NCI-H1105 treated with DMSO at 0.1 percent for 48 hours (cell line): Measurements from ENCODE around the gene NOTCH2.
"Not testable (repeated sequence)": the region's sequence is repeated elsewhere in the genome, so short reads cannot be mapped to it uniquely, and the experiment has no call there.

Experiments
- DNase-seq: peaks from one replicate; lab custom pipeline; 2025; lab: John Stamatoyannopoulos, UW

NOTCH2 gene

DNA sequence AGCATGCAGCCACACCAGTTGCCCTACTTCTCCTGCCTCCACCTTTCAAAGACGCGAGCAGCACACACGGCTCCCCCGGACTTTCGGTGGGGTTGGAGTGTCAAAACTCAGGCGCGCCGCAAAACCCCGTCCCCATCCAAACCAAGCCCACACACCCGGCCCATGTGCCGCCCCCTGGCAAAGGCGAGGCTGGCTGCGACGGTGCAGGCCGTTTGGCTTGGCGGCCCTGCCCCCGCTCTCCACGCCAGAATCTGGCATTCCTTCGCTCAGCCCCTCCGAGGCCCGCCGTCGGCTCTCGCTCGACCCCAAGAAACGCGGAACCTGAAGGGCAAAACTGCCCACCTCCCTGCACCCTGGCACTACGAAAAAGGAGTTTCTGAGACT, 787 bp downstream of the NOTCH2 start:
- not testable (repeated sequence) for DNase-seq

DNA sequence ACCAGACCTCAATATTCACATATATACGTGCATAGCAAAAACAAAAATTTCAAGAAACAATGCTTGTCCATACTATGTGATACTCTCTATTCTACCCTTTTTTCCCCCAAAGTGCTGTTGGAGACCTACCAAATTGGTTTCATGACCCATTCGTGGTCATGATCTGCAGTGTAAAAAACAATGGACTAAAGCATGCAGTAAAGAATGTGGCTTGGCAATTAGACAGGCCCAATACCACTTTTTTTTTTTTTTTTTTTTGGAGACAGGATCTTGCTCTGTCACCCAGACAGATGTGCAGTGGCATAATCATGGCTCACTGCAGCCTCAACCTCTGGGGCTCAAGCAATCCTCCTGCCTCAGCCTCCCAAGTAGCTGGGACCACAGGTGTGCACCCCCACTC, 21.3 kb downstream of the NOTCH2 start:
- DNase-seq = not testable (repeated sequence)

DNA sequence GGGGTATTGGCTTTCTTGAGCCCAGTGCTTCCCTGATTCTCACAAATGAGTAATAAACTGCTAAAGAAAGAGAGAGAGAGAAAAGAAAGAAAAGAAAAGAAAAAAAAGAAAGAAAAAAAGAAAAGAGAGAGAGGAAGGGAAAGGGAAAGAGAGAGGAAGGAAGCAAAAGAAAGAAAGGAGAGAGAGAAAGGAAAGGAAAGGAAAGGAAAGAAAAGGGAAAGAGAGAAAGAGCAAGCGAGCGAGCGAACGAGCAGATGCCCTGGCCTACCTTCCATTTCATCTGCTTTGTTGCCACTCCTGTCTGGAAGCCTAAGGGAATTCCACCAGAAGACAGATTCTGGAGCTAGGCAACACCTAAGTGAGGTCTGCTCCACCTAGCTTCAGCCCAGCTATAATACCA, 27.7 kb downstream of the NOTCH2 start:
- DNase-seq = not testable (repeated sequence)

DNA sequence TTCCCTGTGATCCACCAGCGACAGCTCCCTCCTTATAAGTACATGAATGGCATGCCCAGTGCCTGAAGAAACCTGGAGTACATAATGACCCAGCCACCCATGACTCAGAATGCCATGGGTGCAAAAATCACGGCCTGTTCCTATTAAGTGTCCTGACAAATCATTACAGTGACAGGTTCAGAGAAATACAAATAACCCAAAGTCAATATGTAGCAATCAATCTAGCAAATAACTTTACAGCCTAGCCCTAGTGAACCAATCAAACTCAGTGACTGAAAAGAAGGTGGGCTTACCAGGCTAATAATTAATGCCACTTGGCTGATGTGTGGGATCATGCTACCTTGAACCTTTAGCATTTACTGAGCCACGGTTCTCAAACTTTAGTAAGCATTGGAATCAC, 37.2 kb downstream of the NOTCH2 start:
- DNase-seq = not testable (repeated sequence)

DNA sequence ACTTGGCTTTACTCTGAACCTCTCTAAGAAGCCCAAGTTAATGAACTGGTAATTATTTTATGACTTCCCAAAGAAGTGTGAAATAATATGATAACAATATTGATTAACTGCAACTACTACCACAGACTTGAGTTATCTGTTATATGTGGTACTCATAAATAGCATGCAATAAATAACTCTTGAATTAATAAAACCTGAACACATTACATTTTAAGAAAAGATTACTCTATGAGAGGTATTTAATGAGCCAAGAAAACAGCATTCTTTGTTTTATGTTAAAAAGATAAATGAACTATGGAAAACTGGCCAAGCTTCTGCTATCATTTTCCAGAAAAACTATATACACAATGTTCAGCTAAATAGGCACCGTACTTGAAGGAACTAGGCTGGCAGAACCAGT, 45.7 kb downstream of the NOTCH2 start:
- DNase-seq = not testable (repeated sequence)

DNA sequence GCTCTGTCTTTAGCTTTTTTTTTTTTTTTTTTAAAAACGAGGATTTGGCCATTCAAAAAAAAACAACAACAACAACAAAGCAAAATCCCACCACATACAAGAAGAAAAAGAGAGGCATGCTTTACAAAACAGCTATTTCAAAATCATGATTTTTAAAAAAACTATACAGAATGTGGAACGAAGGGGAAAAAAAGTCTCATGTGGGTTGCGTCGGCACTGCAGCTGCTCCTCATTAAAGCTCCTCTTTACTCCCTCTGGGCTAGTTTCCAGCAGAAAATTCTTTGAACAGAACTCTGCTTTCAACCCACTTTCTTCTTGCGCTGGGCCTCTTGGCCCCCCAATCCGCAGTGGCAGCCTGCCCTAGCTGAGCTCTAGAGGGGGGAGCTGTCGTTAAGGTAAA, 54.5 kb downstream of the NOTCH2 start:
- DNase-seq = not testable (repeated sequence)

DNA sequence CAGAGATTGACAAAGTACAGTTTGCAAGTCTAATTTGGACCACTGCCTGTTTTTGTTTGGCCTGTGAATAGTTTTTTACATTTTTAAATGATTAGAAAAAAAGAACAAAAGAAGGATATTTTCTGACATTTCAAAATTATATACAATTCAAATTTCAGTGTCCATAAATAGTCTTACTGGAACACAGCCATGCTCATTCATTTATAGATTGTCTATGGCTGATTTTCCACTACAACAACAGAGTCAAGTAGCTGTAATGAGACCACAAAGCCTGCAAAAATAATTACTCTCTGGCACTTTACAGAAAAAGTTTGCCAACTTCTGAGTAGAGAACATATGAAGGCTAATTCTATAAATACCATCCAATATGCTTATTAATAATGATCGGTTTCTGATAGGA, 61.1 kb downstream of the NOTCH2 start:
- DNase-seq = not testable (repeated sequence)

DNA sequence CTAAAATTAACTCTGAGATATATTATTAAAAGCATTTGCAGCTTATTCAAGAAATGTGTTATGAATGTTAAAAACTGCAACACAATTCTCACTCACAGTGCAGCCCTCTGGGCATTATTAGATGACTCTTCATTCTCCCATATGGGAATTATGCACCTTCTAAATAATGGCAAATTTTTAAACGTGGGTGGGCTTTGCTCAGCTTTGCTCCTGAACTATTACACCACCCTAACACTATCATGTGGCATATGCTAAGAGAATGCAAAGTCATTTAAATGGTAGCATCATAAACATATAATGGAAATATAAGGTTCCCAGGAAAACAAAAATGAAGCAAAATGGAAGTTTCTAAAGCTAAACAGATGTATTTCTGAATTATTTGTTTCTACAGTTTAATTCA, 61.6 kb downstream of the NOTCH2 start:
- DNase-seq = not testable (repeated sequence)

DNA sequence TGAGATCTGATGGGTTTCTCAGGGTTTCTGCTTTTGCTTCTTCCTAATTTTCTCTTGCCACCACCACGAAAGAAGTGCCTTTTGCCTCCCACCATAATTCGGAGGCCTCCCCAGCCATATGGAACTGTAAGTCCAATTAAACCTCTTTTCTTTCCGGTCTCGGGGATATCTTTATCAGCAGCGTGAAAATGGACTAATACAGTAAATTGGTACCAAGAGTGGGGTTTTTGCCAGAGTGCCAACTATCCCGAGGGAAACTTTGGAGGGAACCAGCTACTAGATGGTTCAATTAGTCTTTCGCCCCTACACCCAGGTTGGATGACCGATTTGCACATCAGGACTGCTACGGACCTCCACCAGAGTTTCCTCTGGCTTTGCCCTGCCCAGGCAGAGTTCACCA, 68.4 kb downstream of the NOTCH2 start:
- DNase-seq = not testable (repeated sequence)

DNA sequence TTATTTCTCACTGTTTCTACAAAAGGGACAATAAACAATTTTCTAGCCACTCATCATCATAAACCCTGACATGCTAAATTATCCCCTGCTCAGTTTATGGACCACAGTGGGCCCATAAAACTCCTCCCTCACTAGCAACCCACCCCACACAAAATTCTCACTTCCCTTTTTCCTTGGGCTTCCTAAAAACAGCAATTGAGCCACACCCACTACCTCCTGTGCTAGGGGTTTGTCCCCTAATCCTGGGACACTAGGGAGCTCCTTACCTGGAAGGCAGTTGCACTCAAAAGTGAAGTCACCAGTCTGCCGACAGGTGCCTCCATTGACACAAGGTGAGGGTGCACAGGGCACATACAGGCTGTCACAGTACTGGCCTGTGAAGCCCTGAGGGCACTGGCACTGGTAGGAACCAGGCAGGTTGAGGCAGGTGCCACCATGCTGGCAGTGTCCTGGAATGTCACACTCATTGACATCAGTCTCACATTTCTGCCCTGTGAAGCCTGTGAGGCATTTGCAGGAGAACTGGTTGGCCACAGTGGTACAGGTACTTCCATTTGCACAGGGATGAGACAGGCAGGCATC, 72.6 kb downstream of the NOTCH2 start:
- not testable (repeated sequence) for DNase-seq

DNA sequence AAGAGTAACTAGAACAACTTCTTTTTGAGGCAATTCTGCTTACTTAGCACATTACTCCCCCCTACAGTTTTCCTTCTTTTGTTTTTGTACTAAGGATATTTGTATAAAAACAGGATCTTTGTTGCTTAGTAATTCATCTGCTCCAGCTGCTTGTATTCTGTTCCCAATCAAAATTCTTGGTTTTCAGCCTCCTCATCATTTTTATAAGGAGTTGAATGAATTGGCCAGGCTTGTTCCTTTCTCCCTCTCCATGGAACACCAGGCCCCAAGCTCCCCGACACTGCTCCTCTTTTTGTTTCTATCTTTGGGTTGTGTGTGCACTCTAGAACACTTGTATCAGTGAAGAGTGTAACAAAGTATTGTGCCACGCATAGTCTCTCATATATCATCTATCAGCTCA, 73.5 kb downstream of the NOTCH2 start:
- not testable (repeated sequence) for DNase-seq

DNA sequence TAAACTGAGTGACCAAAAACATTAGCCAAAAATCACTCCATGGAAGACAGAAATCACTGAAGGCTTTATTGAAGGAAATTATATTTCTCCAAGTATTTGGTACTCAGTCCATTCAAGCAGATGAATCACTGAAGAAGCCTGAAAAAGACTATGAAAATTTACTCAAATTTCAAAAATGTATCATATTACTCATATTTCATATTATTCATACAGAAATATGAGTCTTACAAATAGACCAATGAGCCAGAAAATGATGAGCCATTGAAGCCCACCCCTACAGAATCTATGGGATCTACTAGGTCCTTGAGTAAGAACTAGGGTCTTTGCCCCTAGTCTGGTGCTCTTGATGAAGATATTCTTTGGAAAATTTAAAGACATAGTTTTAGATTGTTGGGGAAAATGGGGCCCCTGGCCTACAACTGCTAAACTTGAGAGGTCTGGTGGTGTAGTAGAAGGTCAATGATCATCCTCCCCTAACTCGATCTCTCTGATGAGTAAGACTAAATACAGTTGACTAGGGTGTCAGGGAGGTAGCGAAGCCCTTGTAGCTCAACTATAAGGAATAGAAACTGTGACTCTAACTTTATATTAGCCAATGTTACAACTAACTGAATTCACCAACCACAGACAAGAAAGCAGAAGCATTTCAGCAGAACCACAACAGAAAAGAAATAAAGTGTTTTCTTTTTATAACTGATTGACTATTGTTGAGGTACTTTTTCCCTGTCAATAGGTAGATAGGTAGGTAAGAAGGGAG, 81.0 kb downstream of the NOTCH2 start:
- no peak for DNase-seq

DNA sequence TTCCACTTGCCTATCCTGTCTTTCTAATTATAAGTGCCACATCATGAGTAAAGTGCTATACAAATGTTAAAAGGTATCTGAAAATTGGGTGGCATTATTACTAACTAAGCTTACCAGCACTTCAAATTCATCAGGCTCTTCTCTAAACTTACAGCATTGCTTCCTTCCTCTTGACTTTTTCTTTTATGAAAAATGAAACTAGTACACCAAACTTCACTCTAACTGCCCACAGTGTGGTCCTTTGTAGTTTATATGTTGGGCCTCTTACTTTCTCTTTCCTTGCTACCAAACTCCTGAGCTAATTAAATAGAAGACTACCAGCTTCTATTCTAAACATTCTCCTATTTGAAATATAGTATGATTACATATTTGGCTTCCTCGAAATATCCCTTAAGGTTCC, 81.8 kb downstream of the NOTCH2 start:
- no peak for DNase-seq

DNA sequence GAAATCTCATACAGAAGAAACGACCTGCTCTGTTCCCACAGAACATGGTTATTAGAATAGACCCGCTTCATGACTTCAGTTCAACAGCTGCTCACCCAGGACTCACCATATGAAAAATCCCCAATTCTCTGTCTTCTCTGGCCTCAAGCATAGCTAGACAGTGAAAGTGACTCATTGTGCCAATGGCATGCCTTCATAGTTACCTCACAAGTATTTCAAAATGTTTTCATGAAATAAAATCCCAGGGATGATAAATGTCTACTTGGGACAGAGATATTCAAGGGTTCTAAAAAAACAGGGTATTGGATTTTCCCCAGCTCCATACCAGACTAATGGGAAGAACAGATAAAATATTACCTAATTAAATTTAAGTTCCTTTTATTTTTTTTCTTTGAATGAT, 82.3 kb downstream of the NOTCH2 start:
- no peak for DNase-seq

DNA sequence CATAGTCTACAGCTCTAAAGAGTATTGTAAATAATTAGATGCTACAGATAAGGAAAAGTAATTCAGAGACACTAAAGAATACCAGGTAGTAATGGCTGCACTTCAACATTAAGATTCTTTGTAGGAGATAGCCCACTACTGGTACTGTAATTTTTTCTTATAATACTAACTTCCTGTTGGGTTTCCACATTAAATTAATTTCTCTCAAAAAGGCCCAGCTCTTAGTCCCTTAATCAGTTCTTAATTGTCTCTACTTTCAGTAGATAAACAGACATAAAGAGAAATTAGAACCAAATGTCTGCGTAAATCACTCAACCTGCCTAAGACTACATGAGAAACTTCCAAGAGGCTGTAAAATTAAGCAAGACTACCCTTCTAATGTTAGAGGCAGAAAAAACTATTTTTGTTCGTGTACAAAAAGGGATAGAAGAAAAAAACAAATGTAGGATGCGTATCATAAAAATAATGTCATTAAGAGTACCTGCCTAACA, 83.4 kb downstream of the NOTCH2 start:
- DNase-seq = no peak

DNA sequence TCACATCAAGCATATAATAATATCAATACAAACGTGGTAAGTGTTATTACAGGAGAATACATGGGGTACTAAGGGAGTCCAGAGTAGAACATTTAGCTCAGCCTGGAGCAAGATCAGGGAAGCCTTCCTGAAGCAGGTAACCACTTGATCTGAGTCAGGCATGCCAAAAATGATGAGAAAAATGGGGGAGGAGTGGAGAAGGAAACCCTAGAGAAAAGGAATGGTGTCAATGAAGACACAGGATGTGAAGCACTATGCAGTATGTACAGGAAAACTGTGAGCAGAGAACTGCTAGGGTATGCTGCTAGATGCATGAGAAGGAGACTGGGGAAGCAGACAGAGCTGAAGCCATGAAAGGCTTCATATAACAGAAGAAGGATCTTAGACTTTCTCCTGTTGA, 84.7 kb downstream of the NOTCH2 start:
- no peak for DNase-seq

DNA sequence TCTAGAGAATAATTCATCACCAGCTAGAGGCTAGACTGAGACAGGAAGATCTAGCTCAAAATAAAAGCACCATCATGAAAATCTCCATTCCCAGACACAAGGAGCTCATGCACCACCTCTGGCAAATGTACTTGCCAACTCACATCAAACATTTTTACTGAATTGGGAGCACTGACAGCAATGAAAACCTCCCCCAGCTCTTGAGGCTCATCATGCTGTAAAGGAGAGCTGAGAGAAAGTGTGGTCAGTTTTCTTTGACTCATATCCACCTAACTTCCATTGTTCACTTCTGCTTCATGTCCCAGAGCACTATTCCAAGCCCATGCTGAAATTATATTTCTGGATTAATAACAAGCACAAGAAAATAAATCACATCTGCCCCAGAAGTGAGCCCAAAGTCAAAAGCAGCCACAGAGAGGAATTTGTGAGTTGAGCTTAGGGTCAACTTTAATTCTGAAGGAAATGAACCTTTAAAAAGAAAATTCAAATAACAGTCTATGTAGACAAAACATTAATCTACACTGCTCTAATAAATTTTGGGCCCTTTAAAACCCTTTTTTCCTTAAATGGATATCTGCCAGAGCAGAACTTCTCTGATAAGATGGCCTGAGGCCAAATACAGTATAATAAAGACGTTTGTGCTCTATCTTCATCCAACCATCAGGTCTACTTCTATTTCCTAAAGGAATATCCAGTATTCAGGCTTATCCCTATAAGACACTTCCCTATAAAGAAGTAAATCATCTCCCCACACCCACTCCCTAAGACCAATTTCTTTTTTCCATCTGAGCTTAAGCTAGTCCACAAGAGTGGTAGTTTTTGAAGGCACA, 87.3 kb downstream of the NOTCH2 start:
- DNase-seq = no peak

DNA sequence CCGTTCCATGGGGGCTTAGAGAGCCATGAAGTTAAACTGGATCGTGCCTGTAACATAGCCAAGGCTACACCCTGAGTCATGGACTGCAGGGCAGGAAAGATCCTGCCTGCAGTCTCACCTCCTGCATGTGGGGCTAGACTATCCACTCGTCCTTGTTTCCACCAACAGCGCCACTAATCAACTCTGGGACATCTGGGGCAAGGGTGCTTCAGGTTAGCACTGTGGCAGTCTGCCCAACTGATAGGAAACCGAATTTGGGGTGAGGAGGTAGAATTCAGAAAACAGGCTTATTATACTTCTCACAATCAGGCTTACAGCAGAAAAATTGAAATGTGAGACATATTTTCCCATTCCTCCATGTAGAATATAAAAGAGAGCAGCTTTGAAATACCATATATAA, 88.0 kb downstream of the NOTCH2 start:
- DNase-seq = no peak

DNA sequence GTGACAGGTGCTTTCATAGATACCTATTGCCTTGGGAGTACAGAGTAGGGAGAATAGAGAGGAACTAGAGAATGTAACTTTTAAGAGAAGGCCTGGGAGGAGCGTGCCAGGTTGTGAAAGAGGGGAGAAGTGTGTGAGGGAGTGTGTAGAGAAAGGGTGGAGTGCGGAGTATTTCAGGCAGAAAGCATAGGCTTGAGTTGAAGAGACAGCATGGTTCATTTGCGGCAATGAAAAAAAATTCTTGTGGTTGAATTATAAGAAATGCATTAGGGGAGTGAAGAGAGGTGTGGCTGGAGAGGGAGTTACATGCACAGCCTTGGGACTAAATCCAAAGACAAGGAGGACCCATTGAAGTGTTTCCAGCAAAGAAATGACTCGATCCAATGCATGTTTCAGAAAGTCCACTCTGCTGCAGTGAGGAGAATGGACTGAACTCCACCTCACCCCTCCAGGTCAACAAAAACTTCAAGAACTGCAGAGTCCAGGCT, 91.4 kb downstream of the NOTCH2 start:
- no peak for DNase-seq

DNA sequence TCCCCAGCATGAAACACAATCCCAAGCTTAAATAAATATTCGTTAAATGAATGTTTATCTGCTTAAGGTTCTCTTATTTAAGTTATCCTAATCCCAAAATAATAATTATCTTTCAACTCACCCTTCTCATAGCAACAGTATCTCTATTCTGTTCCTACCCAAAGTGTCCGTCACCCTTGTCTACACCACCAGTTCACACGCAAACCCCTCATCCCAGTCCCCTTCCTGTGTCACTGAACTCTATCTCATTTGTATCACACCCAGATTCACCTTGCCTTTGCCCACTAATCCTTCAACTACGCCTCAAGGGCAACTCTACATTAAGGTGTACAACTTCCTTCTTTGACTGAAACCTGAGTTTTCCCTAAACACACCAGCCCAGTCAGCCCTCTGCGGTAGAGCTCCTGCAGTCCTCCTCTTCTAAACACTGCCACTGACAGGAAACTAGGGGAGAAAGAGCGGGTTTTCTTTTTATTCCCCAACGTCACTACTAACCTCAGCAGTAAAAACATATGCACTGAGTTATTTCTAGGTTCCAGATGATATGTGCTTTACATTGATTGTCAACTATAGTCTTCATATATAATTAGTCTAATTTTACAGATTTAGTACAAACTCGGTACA, 92.2 kb downstream of the NOTCH2 start:
- DNase-seq = not testable (repeated sequence)

DNA sequence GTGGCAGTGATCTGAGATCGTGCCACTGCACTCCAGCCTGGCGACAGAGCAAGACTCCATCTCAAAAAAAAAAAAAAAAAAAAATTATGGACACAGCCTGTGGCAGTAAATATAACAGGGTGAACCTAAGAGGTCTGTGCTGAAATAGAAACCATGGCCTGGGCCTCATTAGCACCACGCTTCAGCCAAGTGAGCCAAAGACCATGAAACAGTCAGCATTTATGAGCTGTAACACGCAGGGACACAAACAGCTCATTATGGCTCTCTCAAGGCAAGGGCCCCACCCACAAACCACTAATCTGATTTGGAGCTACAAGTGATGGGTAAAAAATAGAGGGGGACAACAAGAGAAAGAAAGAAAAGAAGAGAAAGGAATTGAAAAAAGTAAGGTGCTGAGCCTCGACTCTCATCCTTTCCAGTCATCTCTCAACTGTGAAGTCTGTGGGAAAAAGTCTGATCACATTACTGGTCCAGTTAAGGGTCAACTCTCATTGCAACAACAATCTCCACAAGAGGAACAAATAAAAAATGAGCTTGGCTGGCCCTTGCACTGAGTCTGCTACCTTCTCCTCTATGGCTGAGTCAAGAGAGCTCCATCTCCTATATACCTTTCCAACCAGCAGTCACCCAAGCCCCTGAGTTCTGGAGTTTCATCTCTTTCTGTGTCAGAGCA, 93.7 kb downstream of the NOTCH2 start:
- DNase-seq = not testable (repeated sequence)

DNA sequence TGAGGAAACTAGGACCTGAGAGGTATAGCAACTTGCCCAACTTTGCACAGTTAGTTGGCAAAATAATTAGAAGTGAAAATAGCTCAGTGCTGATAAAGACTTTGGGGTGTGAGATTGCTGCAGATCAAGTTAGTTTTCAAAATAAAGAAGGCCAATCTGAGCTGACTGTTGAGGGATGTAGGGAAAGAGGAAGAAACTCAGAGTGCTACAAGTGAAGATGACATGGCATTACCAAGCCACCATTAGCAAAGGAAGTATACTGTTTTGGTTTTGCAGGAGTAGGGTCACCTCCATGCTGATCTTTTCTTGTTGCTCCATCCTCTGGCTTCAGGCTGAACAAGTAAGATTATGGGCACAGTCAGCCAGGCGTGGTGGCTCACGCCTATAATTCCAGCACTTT, 94.5 kb downstream of the NOTCH2 start:
- no peak for DNase-seq
